Right lobe of liver (tissue), 6 donors: ENCODE measurements around the gene ABL2. TPM values are rescaled to one million over a fixed set of nuclear protein-coding genes. Genes with fewer than 3 reads are reported as not detected.

Experiments used
- ATAC-seq, 4 donors: fragments of 200-7000 bp; cut with Tn5 transposase; one replicate each; pipeline ENCODE4 v1.9.1; 2020; ENCODE audit warnings: mild to moderate bottlenecking in 4 of 4, moderate library complexity in 4 of 4
- DNase-seq, 3 donors: peaks; one replicate each; pipeline ENCODE4 v3.0.0-alpha.2; 2020
- H3K27ac ChIP-seq, 3 donors: fragments of 200-600 bp; one replicate each; pipeline ENCODE4 v1.8.0; 2022
- H3K27me3 ChIP-seq, 2 donors: fragments of 200-600 bp; one replicate each; pipeline ENCODE4 v1.8.0; 2022
- H3K36me3 ChIP-seq, 4 donors: fragments of 200-600 bp; sonication (generic) in 1 of 4; one replicate each; pipeline versions ENCODE4 v1.5.1 to v1.8.0; 2017 to 2022; ENCODE audit warnings: control low read depth in 1 of 4
- H3K4me1 ChIP-seq, 4 donors: fragments of 200-600 bp; sonication (generic) in 1 of 4; one replicate each; pipeline versions ENCODE4 v1.5.1 to v1.8.0; 2017 to 2022; ENCODE audit warnings: control low read depth in 1 of 4
- H3K4me3 ChIP-seq, 3 donors: fragments of 200-600 bp; one replicate each; pipeline ENCODE4 v1.8.0; 2022
- H3K9me3 ChIP-seq, 4 donors: fragments of 200-600 bp; sonication (generic) in 1 of 4; one replicate each; pipeline versions ENCODE4 v1.5.1 to v1.8.0; 2017 to 2022; ENCODE audit warnings: control low read depth in 1 of 4
- CTCF ChIP-seq, 4 donors: fragments of 200-600 bp in 3 of 4; fragments of 450-650 bp in 1 of 4; IDR thresholded peaks; one replicate each; pipeline versions ENCODE4 v1.5.1 to v1.8.0; 2016 to 2022; ENCODE audit warnings: antibody characterized with exemption in 4 of 4, mild to moderate bottlenecking in 2 of 4
- POLR2A ChIP-seq: fragments of 450-650 bp; IDR thresholded peaks from one replicate; pipeline ENCODE4 v1.6.1; 2017; ENCODE audit warnings: antibody characterized with exemption, mild to moderate bottlenecking
- WGBS: methylation state at CpG from one replicate; pipeline ENCODE4 v1.1.6; 2018; ENCODE audit warnings: low coverage, low lambda C conversion rate; ENCODE audit not compliant: insufficient coverage; ENCODE audit errors: missing lambda C conversion rate; 5-methylcytosine and 5-hydroxymethylcytosine counted together
- intact Hi-C, 2 donors: fragments of 100-400 bp; cut with DNase I; formaldehyde crosslinking; loops; one replicate each; pipeline versions ENCODE4 v1.11.2 to v1.14.1; 2022
- total RNA-seq, 6 experiments: library from RNA; depleted of rRNA in 2 of 6; stranded (reverse); fragments of >200 nt in 2 of 6; fragmentation: NEBNext Ultra II Directional in 3 of 6; extraction: Animal tissue kit (Norgen Biotek cat#: 25700) in 3 of 6; gene quantifications; one replicate each; pipeline versions ENCODE4 v1.1.0 to v1.2.4, GENCODE V29; 2016 to 2023
- donor health status: DM: no; HTN: yes; CAD: no.
- donor health status: DM: no; HTN: no; CAD: no.
- donor health status: DM: no; HTN: no; CAD: no.
- donor health status: DM: no; HTN: yes; CAD: no.
- donor health status: DM: no; HTN: yes; CAD: no.

Gene ABL2
- total RNA-seq, 6 experiments from 2014 or later = 3.8 to 7.7 (median 5.6) TPM

GRCh38 chr1:179151908-179152682 lies 77.4 kb downstream of the ABL2 start:
- peak; percentile 96 to 99 (median 96) for ATAC-seq
- Histone ChIP-seq H3K36me3 (no peaks in the 10 kb centered on the region), H3K27me3 (no peaks in the 10 kb centered on the region), H3K27ac (peak overlapping the region in 1 of 3 donors; percentile 39), H3K4me1 (peaks cover 0 to 29% (median 12%) of the 10 kb centered on the region in 4 donors), H3K9me3 (no peaks in the 10 kb centered on the region), H3K4me3 (no peak overlapping the region)
- no peak for DNase-seq
- 29% methylated on average over 2 of the region's 2 CpGs for WGBS
- TF ChIP-seq CTCF (IDR thresholded peaks at IDR 0.05) (no peak), POLR2A (no peak)
- intact Hi-C loops = no loop called here

GRCh38 chr1:179146911-179147310 lies 82.6 kb downstream of the ABL2 start:
- DNase-seq = no peak
- TF ChIP-seq CTCF (IDR thresholded peaks at IDR 0.05) (no peak), POLR2A (no peak)
- Histone ChIP-seq H3K27me3 (no peaks in the 10 kb centered on the region), H3K4me3 (no peak overlapping the region), H3K36me3 (no peaks in the 10 kb centered on the region), H3K27ac (no peak overlapping the region), H3K4me1 (peaks cover 0 to 14% (median 4%) of the 10 kb centered on the region in 4 donors), H3K9me3 (no peaks in the 10 kb centered on the region)
- ATAC-seq = no peak
- intact Hi-C loops = no loop called here
- WGBS = 93% methylated on average over 1 of the region's 1 CpG

DNA sequence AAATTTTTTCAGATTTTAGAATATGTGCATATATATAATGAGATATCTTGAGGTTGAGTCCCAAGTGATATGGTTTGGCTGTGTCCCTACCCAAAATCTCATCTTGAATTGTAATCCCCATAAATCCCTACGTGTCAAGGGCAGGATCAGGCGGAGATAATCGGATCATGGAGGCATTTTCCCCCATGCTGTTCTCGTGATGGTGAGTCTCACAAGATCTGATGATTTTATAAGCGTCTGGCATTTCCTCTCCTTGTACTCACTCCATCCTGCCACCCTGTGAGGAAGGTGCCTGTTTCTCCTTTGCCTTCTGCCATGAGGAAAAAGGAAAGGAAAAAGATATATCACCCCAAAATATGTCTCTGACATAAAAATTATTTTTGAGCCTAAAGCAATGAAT lies 83.0 kb downstream of the ABL2 start:
- intact Hi-C loops = no loop called here
- TF ChIP-seq CTCF (IDR thresholded peaks at IDR 0.05) = no peak
- no peak for TF ChIP-seq POLR2A
- no peak overlapping the region for H3K27ac ChIP-seq
- ATAC-seq = no peak
- H3K27me3 ChIP-seq = no peaks in the 10 kb centered on the region
- WGBS = 85% methylated on average over 5 of the region's 5 CpGs
- H3K9me3 ChIP-seq = no peaks in the 10 kb centered on the region
- H3K4me1 ChIP-seq = peaks cover 0 to 11% (median 3%) of the 10 kb centered on the region in 4 donors
- DNase-seq = no peak
- no peaks in the 10 kb centered on the region for H3K36me3 ChIP-seq
- H3K4me3 ChIP-seq = no peak overlapping the region

GRCh38 chr1:179145521-179145920 lies 84.0 kb downstream of the ABL2 start:
- no peaks in the 10 kb centered on the region for H3K27me3 ChIP-seq
- DNase-seq (no peak), ATAC-seq (no peak)
- intact Hi-C loops = no loop called here
- no peak overlapping the region for H3K27ac ChIP-seq
- no peaks in the 10 kb centered on the region for H3K36me3 ChIP-seq
- H3K4me1 ChIP-seq = peaks cover 0 to 3% (median 0%) of the 10 kb centered on the region in 4 donors
- 93% methylated on average over 3 of the region's 3 CpGs for WGBS
- H3K9me3 ChIP-seq = no peaks in the 10 kb centered on the region
- no peak overlapping the region for H3K4me3 ChIP-seq
- TF ChIP-seq POLR2A = no peak
- no peak for TF ChIP-seq CTCF (IDR thresholded peaks at IDR 0.05)
